ENCODE results near the gene MEF2D.

Gene MEF2D

GRCh38 chr1:156425943-156426342 lies 74.6 kb downstream of the MEF2D start:
- no peaks in the 10 kb centered on the region for H3K36me3 ChIP-seq (ENCODE audit: insufficient read depth, low read depth, low read length)
- no peak overlapping the region for H3K27ac ChIP-seq (ENCODE audit: low read length)
- H3K9ac ChIP-seq (ENCODE audit: low read depth, low read length): no peak overlapping the region
- peaks cover 100% of the 10 kb centered on the region for H3K27me3 ChIP-seq (ENCODE audit: insufficient read depth, low read length)
- H3K9me3 ChIP-seq (ENCODE audit: insufficient read depth, low read depth, low read length): no peaks in the 10 kb centered on the region
- peaks cover 24% of the 10 kb centered on the region for H3K4me1 ChIP-seq (ENCODE audit: insufficient read depth, low read length)
- H3K4me3 ChIP-seq (ENCODE audit: low read length): no peak overlapping the region

GRCh38 chr1:156424806-156425432 lies 75.7 kb downstream of the MEF2D start:
- H3K27me3 ChIP-seq (ENCODE audit: insufficient read depth, low read length): peaks cover 100% of the 10 kb centered on the region
- no peaks in the 10 kb centered on the region for H3K36me3 ChIP-seq (ENCODE audit: insufficient read depth, low read depth, low read length)
- no peak overlapping the region for H3K4me3 ChIP-seq (ENCODE audit: low read length)
- H3K9me3 ChIP-seq (ENCODE audit: insufficient read depth, low read depth, low read length): no peaks in the 10 kb centered on the region
- no peak overlapping the region for H3K27ac ChIP-seq (ENCODE audit: low read length)
- H3K4me1 ChIP-seq (ENCODE audit: insufficient read depth, low read length): peaks cover 16% of the 10 kb centered on the region
- no peak overlapping the region for H3K9ac ChIP-seq (ENCODE audit: low read depth, low read length)

DNA sequence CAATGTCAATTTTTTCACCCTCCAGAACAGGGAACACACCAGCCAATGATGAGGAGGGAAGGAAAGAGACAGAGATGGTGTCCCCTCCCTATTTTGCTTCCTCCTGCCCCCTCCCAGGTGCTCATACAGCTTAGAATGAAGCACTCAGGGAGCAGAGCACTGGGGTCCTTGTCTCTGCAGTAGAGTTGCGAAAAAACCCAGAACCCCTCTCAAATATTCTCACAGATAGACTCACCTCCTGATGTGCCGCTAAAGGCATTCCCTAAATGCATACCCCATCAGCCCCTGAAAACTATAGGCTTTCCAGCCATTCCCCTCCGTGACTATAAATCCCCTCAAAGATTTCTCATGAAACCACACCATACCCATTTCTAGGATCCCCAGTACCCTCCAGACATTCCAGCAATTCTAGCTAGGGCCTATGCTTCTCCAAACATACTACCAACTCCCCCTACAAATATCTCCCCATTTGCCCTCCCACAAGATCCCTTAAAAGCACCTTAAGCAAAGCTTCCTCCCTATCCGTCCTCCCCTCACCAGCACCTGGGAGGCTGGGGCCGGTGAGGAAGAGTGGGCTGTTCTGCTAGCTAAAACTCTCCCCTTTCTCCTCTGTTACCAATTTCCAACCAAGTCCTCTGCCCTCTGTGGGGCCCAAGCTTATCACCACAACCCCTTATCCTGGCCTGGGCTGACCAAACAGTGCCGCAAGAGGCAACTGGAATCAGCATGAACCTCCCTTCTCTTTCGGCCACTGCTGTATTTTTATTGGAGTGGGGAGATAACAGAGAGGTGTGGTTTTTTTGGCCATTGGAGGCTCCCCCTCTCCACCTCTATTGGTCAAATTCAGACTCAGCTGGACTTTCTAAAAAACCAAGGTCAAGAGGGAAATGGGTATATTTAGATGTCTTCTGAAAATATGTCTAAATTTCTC lies 76.9 kb downstream of the MEF2D start:
- no peak overlapping the region for H3K4me3 ChIP-seq (ENCODE audit: low read length)
- H3K36me3 ChIP-seq (ENCODE audit: insufficient read depth, low read depth, low read length): no peaks in the 10 kb centered on the region
- H3K9me3 ChIP-seq (ENCODE audit: insufficient read depth, low read depth, low read length): no peaks in the 10 kb centered on the region
- H3K4me1 ChIP-seq (ENCODE audit: insufficient read depth, low read length): peaks cover 10% of the 10 kb centered on the region
- H3K27ac ChIP-seq (ENCODE audit: low read length): no peak overlapping the region
- H3K27me3 ChIP-seq (ENCODE audit: insufficient read depth, low read length): peaks cover 100% of the 10 kb centered on the region
- H3K9ac ChIP-seq (ENCODE audit: low read depth, low read length): no peak overlapping the region

- Histone ChIP-seq H3K27me3 (ENCODE audit: insufficient read depth, low read length) (peaks cover 100% of the 10 kb centered on the region), H3K4me1 (ENCODE audit: insufficient read depth, low read length) (peaks cover 10% of the 10 kb centered on the region), H3K36me3 (ENCODE audit: insufficient read depth, low read depth, low read length) (no peaks in the 10 kb centered on the region), H3K9ac (ENCODE audit: low read depth, low read length) (peak overlapping the region; percentile 57; the same call in 1 of the 2 replicates), H3K4me3 (ENCODE audit: low read length) (peak overlapping the region; percentile 65), H3K27ac (ENCODE audit: low read length) (no peak overlapping the region), H3K9me3 (ENCODE audit: insufficient read depth, low read depth, low read length) (no peaks in the 10 kb centered on the region)
These were observed 77.9 kb downstream of the MEF2D start for GRCh38 chr1:156422602-156423091.

- no peaks in the 10 kb centered on the region for H3K9me3 ChIP-seq (ENCODE audit: insufficient read depth, low read depth, low read length)
- no peaks in the 10 kb centered on the region for H3K36me3 ChIP-seq (ENCODE audit: insufficient read depth, low read depth, low read length)
- H3K4me3 ChIP-seq (ENCODE audit: low read length): peak overlapping the region; percentile 65
- H3K27ac ChIP-seq (ENCODE audit: low read length): no peak overlapping the region
- H3K9ac ChIP-seq (ENCODE audit: low read depth, low read length): peak overlapping the region; percentile 57; the same call in 1 of the 2 replicates
- H3K4me1 ChIP-seq (ENCODE audit: insufficient read depth, low read length): peaks cover 10% of the 10 kb centered on the region
- peaks cover 100% of the 10 kb centered on the region for H3K27me3 ChIP-seq (ENCODE audit: insufficient read depth, low read length)
These were observed 78.5 kb downstream of the MEF2D start for GRCh38 chr1:156421939-156422601.

GRCh38 chr1:156421062-156421938 lies 79.3 kb downstream of the MEF2D start:
- Histone ChIP-seq H3K4me3 (ENCODE audit: low read length) (peak overlapping the region; percentile 65), H3K36me3 (ENCODE audit: insufficient read depth, low read depth, low read length) (no peaks in the 10 kb centered on the region), H3K4me1 (ENCODE audit: insufficient read depth, low read length) (peaks cover 10% of the 10 kb centered on the region), H3K9ac (ENCODE audit: low read depth, low read length) (peak overlapping the region; percentile 57; the same call in 1 of the 2 replicates), H3K27ac (ENCODE audit: low read length) (no peak overlapping the region), H3K27me3 (ENCODE audit: insufficient read depth, low read length) (peaks cover 100% of the 10 kb centered on the region), H3K9me3 (ENCODE audit: insufficient read depth, low read depth, low read length) (no peaks in the 10 kb centered on the region)

- H3K4me1 ChIP-seq (ENCODE audit: insufficient read depth, low read length): peaks cover 10% of the 10 kb centered on the region
- no peaks in the 10 kb centered on the region for H3K36me3 ChIP-seq (ENCODE audit: insufficient read depth, low read depth, low read length)
- H3K27me3 ChIP-seq (ENCODE audit: insufficient read depth, low read length): peaks cover 100% of the 10 kb centered on the region
- no peak overlapping the region for H3K27ac ChIP-seq (ENCODE audit: low read length)
- no peak overlapping the region; the same call in 1 of the 2 replicates for H3K9ac ChIP-seq (ENCODE audit: low read depth, low read length)
- H3K4me3 ChIP-seq (ENCODE audit: low read length): peak overlapping the region; percentile 65
- H3K9me3 ChIP-seq (ENCODE audit: insufficient read depth, low read depth, low read length): no peaks in the 10 kb centered on the region
These were observed 80.1 kb downstream of the MEF2D start for GRCh38 chr1:156420205-156421061.

DNA sequence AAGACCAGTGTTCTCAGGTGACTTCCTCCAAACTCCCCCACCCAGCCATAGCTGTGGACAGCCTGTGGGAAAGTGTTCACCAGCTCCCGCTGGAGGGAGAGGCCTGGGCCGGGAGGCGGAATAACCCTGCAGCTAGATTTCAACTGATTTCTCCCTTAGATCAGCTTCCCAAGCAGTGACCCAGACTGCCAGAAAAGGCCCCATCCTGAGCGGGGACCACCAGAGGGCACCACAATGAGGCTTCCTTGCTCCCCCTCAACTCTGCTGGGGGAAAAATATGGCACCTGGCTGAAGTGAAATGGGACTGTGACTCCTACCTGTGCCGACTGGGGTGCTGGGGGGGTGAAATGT lies 80.7 kb downstream of the MEF2D start:
- Histone ChIP-seq H3K9me3 (ENCODE audit: insufficient read depth, low read depth, low read length) (no peaks in the 10 kb centered on the region), H3K9ac (ENCODE audit: low read depth, low read length) (no peak overlapping the region; the same call in 1 of the 2 replicates), H3K4me1 (ENCODE audit: insufficient read depth, low read length) (peaks cover 10% of the 10 kb centered on the region), H3K27ac (ENCODE audit: low read length) (no peak overlapping the region), H3K4me3 (ENCODE audit: low read length) (peak overlapping the region; percentile 65), H3K36me3 (ENCODE audit: insufficient read depth, low read depth, low read length) (no peaks in the 10 kb centered on the region), H3K27me3 (ENCODE audit: insufficient read depth, low read length) (peaks cover 100% of the 10 kb centered on the region)

DNA sequence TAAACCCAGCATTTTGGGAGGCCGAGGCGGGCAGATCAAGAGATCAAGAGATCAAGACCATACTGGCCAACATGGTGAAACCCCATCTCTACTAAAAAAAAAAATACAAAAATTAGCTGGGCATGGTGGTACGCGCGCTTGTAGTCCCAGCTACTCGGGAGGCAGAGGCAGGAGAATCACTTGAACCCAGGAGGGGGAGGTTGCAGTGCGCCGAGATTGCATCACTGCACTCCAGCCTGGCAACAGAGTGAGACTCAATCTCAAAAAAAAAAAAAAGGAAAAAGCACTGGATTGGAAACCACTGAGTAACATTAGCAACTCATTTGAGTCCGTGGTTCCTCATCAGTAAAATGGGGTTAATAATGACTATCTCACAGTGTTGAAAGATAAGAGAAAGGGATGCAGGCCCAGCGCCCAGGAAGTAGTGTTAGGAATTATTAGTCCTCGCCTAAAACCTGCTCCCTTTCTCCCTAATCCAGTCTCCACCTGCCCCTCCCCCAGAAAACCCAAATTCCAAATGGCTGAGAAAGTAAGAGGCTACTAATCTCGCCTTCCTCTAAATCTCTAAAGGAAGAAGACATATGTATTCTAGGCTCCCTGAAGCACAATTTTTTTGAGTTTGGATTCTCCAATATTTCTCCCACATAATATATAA lies 82.0 kb downstream of the MEF2D start:
- no peak overlapping the region for H3K4me3 ChIP-seq (ENCODE audit: low read length)
- no peaks in the 10 kb centered on the region for H3K36me3 ChIP-seq (ENCODE audit: insufficient read depth, low read depth, low read length)
- no peaks in the 10 kb centered on the region for H3K9me3 ChIP-seq (ENCODE audit: insufficient read depth, low read depth, low read length)
- peaks cover 11% of the 10 kb centered on the region for H3K4me1 ChIP-seq (ENCODE audit: insufficient read depth, low read length)
- H3K9ac ChIP-seq (ENCODE audit: low read depth, low read length): no peak overlapping the region
- H3K27ac ChIP-seq (ENCODE audit: low read length): no peak overlapping the region
- peaks cover 98% of the 10 kb centered on the region for H3K27me3 ChIP-seq (ENCODE audit: insufficient read depth, low read length)

GRCh38 chr1:156417401-156418020 lies 83.1 kb downstream of the MEF2D start:
- H3K36me3 ChIP-seq (ENCODE audit: insufficient read depth, low read depth, low read length): no peaks in the 10 kb centered on the region
- peaks cover 87% of the 10 kb centered on the region for H3K27me3 ChIP-seq (ENCODE audit: insufficient read depth, low read length)
- H3K9ac ChIP-seq (ENCODE audit: low read depth, low read length): no peak overlapping the region
- H3K4me1 ChIP-seq (ENCODE audit: insufficient read depth, low read length): peaks cover 20% of the 10 kb centered on the region
- no peak overlapping the region for H3K4me3 ChIP-seq (ENCODE audit: low read length)
- no peak overlapping the region for H3K27ac ChIP-seq (ENCODE audit: low read length)
- H3K9me3 ChIP-seq (ENCODE audit: insufficient read depth, low read depth, low read length): no peaks in the 10 kb centered on the region
